Cardiac fibroblast (primary cell): ENCODE data around the gene DOHH.
A peak's percentile ranks its signal among the peaks of the same experiment; 100 is the strongest.

Experiments used
- DNase-seq, 2 donors: peaks; one replicate each; pipeline versions ENCODE4 v3.0.0 to v3.0.0-alpha.2; 2010; ENCODE audit warnings: low read depth in 2 of 2
- H3K4me3 ChIP-seq, 2 donors: replicated peaks in 1 of 2; 1 replicate in 1 of 2; 2 replicates in 1 of 2; pipeline ENCODE4 v1.5.1; 2011; ENCODE audit warnings: low read depth in 2 of 2, low read length in 2 of 2, mild to moderate bottlenecking in 2 of 2, moderate library complexity in 1 of 2
- CTCF ChIP-seq: IDR thresholded peaks from one replicate; pipeline ENCODE4 v1.5.1; 2011; ENCODE audit warnings: low read depth, mild to moderate bottlenecking, low read length, inconsistent platforms

The DOHH gene

GRCh38 chr19:3507371-3508120 is 7.1 kb upstream of the DOHH start:
- H3K4me3 ChIP-seq: peak overlapping the region; percentile 82 to 92
- TF ChIP-seq CTCF: no peak
- peak in 1 of 2 donors; percentile 10 for DNase-seq

- H3K4me3 ChIP-seq: peak overlapping the region; percentile 82 to 92
- DNase-seq: peak in 1 of 2 donors; percentile 20
- no peak for TF ChIP-seq CTCF
These were observed 6.2 kb upstream of the DOHH start for GRCh38 chr19:3506384-3507340.

DNA sequence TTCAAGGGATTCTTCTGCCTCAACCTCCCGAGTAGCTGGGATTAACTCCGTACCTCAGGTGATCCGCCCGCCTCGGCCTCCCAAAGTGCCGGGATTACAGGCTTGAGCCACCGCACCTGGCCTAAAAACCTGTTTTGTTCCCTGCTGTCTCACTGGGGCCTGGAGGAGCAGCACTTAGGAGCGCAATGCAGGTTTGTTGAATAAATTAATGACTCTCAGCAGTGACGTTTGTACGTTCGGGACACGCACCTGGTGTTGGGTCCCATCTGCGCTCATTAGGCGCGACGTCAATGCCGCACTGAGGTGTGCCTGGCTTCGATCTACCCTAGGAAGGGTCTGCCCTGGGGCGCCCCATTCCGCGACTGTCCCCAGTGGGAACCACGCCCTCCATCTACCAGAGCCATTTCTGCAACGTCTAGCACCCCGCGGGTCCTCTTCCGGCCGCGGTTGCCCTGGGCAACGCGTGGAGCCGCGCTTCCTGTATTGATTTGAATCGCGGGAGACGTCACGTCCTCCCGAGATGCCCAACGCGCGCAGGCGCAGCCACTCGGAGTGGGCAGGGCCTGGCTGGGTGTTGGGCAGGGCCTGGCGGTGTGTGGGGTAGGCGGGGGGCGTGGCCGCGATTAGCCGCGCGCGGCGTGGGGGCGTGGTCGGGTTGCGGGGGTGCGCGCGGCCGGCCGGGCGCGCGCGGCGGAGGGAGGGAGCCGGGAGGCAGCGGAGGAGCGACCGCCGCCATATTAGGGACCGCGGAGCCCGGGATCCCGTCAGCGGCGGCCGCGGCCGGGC is 5.3 kb upstream of the DOHH start, which contains the start of gene FZR1:
TSS of gene FZR1 (plus strand) at position 714 of the 786 bp plus-strand sequence. CDS start 16,679 bp downstream, outside the sequence.
- DNase-seq: peak; percentile 99
- H3K4me3 ChIP-seq: peak within 1 kb of the TSS; percentile 82 to 92
- no peak for TF ChIP-seq CTCF

GRCh38 chr19:3504735-3505134 is 4.3 kb upstream of the DOHH start:
- TF ChIP-seq CTCF: no peak
- DNase-seq: peak in 1 of 2 donors; percentile 12

GRCh38 chr19:3503036-3503572 is 2.6 kb upstream of the DOHH start:
- no peak for TF ChIP-seq CTCF
- peak; percentile 32 for DNase-seq
- no peak overlapping the region for H3K4me3 ChIP-seq

More at GRCh38 chr19:3504735-3505134, 4.3 kb upstream of the DOHH start:
- no peak overlapping the region for H3K4me3 ChIP-seq

DNA sequence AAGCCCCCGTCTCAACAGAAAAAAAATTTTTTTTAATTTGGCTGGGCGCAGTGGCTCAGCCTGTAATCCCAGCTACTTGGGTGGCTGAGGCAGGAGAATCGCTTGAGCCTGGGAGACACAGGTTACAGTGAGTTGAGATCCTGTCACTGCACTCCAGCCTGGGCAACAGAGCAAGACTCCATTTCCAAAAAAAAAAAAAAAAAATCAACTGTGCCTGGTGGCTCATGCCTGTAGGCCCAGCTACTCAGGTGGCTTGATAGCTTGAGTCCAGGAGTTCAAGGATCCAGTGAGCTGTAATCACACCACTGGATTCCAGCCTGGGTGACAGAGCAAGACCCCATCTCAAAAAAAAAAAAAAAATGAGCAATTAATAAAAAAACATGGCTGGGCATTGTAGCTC is 1.3 kb upstream of the DOHH start:
- H3K4me3 ChIP-seq: no peak overlapping the region
- no peak for DNase-seq
- TF ChIP-seq CTCF: no peak
